HG03280 (cell line): ENCODE data around the gene ALDH7A1.

Source experiments
- ATAC-seq: cut with Tn5 transposase; IDR thresholded peaks from one replicate; pipeline ENCODE4 v1.9.1; 2021; ENCODE audit warnings: mild to moderate bottlenecking, moderate library complexity; ENCODE audit not compliant: unreplicated experiment

The ALDH7A1 gene

GRCh38 chr5:126511961-126512360, 83.1 kb downstream of the ALDH7A1 start:
- no peak for ATAC-seq

GRCh38 chr5:126509339-126509738, 85.7 kb downstream of the ALDH7A1 start:
- ATAC-seq: no peak

- ATAC-seq: no peak
Observed at GRCh38 chr5:126508962-126509279, 86.1 kb downstream of the ALDH7A1 start.

- no peak for ATAC-seq
Observed at GRCh38 chr5:126508251-126508961, 86.6 kb downstream of the ALDH7A1 start.

GRCh38 chr5:126506079-126506478, 88.9 kb downstream of the ALDH7A1 start:
- ATAC-seq: no peak

- ATAC-seq: no peak
Observed at GRCh38 chr5:126503602-126504104, 91.4 kb downstream of the ALDH7A1 start.

- ATAC-seq: no peak
Observed at GRCh38 chr5:126501448-126501847, 93.6 kb downstream of the ALDH7A1 start.

- peak; percentile 66 for ATAC-seq
Observed at GRCh38 chr5:126499853-126500342, 95.1 kb downstream of the ALDH7A1 start.

- ATAC-seq: no peak
Observed at GRCh38 chr5:126499278-126499677, 95.7 kb downstream of the ALDH7A1 start.

GRCh38 chr5:126497506-126497905, 97.5 kb downstream of the ALDH7A1 start:
- no peak for ATAC-seq

- ATAC-seq: no peak
Observed at GRCh38 chr5:126494393-126494792, 100.6 kb downstream of the ALDH7A1 start.

- no peak for ATAC-seq
Observed at GRCh38 chr5:126492939-126493338, 102.1 kb downstream of the ALDH7A1 start.

- no peak for ATAC-seq
Observed at GRCh38 chr5:126490167-126490940, 104.7 kb downstream of the ALDH7A1 start.

- ATAC-seq: no peak
Observed at GRCh38 chr5:126488443-126489065, 106.5 kb downstream of the ALDH7A1 start.

GRCh38 chr5:126487596-126487995, 107.4 kb downstream of the ALDH7A1 start:
- no peak for ATAC-seq

- no peak for ATAC-seq
Observed at GRCh38 chr5:126486332-126486731, 108.7 kb downstream of the ALDH7A1 start.

GRCh38 chr5:126484253-126484652, 110.8 kb downstream of the ALDH7A1 start:
- no peak for ATAC-seq

- no peak for ATAC-seq
Observed at GRCh38 chr5:126483156-126483555, 111.9 kb downstream of the ALDH7A1 start.

GRCh38 chr5:126482591-126482990, 112.4 kb downstream of the ALDH7A1 start:
- ATAC-seq: no peak

GRCh38 chr5:126481243-126481642, 113.8 kb downstream of the ALDH7A1 start:
- no peak for ATAC-seq
